ENCODE data around the gene CAMK4.

CAMK4 gene

DNA sequence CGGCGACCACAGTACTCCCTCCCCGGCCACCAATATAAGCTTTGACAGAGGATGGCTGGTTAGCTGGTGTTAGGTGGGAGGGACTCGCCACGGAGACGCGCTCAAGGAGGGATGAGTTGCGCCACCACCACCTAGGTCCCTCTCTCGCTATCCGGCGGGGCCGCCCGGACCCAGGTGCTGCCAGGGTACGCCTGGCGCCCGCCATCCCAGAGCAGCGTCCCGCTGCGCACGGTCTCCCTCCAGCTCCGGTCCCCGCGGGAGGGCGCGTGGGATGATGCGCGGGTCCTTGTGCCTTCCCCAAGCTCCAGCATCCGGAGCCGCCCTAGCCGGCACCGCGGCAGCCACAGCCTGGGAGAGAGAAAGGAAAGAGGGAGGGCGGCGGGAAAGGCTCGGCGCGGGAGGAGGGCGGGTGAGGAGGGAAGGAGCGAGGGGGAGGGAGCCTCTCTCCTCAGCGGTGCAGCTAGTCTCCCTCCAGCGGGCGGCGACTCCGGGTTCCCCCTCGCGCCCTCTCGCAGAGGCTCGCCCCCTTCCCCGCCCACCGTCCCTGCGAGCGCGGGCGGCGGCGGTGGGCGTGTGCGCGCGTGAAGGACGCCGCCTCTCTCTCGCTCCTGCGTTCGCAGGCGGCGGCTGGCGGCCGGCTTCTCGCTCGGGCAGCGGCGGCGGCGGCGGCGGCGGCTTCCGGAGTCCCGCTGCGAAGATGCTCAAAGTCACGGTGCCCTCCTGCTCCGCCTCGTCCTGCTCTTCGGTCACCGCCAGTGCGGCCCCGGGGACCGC is at the start of gene CAMK4:
Gene CAMK4 (plus strand): TSS at position 598 of the 774 bp plus-strand sequence. CDS start 100 bp downstream, at position 698.
- DNase-seq: peak; percentile 83

DNA sequence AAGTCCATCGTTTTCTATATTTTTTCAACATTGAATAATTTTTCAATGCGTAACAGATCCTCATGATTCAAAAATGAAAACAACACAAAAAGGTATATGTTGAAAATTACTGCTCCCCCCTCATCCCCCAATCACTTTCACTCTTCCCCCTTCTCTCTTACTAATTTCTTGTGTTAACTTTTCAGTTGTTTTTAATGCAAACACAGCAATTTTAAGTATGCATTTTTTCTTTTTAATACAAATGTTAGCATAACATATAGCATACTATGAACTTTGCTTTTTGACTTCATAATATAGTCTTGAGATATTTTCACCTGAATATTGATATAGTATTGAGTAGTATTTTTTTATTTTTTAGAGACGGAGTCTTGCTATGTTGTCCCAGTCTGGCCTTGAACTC is 41.1 kb upstream of the CAMK4 start:
- DNase-seq: no peak

DNA sequence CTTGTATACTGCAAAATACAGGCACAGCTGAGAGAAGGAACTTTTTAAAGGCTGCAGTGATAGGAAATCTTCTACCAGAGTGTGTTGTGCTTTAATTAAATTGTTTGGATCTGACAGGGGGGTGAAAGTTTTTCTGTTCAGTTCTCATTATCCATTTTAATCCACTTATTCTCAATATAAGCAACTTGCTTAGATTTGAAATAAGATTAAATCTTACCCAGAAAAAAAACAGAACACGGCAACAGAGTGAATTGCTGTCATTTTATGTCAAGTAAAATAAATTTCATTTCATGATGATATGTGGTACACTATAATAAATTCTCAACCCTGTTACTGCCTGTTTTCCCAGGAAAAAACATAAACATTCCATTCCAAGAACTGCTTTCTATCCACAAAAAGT is 37.1 kb upstream of the CAMK4 start:
- DNase-seq: no peak

DNA sequence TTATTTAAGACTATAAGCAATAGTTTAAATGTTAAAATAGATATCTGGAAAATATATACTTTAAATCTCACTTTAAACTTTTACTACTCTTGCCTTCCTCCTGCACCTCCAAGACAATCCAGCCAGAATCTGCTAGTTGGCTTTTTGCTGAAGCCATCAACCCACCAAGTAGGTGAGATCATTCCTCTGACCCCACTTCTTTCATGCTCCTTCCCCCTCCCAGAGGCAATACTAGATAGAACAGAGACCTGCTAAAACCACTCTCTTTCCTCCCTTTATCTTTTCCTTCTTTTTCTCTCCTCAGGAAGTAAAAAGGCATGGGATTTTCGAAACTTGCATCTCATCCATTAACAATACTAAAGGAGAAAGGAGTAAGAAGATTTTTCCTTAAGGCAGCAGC is 30.1 kb upstream of the CAMK4 start:
- no peak for DNase-seq

DNA sequence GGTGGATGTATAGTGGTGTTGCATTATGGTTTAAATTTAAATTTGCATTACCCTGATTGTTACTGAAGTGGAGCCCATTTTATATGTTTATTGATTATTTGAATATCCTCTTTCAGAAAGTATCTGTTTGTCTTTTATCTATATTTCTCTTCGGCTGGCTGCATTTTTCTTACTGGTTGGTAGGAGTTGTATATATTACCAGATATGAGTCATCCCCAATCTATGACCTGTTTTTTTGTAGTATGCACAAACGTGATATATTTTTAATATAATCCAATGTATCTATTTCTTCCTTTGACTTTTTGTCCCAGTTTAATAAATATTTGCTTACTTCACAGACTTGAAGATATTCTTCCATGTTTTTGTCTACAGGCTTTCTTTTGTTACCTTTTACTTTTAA is 29.3 kb upstream of the CAMK4 start:
- no peak for DNase-seq

DNA sequence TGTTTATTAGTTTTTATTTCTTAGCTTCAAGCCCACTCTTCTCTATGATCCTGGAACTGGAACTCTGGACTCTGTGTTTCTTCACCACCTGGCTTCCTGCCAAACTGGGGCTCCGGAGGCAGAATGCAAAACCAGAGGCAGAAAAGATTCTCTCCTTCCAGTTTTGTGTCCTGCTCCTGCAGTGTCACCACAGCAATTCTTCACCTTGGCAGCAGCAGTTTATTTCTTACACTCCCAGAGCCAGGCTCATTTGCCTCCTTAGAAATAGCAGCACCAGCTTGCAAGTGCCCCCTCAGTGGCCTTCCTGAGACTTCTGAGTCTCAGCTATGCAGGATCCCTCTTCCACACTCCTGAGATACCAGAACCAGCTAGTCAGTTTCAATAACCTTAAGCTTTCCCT is 26.7 kb upstream of the CAMK4 start:
- no peak for DNase-seq

DNA sequence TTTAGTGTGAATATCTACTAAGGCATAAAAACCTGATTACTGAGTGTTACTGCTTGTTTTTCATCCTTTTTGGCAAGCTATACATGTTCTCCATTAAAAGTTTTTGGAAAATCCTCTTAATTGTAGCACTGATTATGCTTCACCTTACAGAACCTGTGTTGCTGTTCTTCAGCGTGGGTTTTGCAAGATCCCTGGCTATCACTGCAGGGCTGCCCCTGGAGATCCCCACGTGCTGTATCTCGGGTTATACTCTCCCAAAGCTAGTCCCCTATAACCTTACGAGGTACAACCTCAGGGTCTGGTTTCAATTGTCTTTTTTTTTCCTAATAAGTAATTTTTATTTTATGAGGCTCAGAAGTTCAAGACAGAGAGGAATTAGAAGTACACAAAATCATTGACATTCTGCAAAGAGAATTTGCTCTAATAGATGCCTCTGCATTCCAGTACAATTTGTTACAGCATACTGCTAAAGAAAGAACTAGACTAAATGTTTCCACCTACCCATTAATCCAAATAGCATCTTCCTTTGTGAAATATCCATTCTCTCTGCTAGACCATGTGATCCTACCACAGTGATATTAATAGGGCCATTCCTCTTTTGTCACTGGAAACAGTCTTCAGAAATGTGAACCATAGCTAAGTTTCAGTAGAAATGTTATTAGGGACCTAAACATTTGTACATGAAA is 25.8 kb upstream of the CAMK4 start:
- no peak for DNase-seq

DNA sequence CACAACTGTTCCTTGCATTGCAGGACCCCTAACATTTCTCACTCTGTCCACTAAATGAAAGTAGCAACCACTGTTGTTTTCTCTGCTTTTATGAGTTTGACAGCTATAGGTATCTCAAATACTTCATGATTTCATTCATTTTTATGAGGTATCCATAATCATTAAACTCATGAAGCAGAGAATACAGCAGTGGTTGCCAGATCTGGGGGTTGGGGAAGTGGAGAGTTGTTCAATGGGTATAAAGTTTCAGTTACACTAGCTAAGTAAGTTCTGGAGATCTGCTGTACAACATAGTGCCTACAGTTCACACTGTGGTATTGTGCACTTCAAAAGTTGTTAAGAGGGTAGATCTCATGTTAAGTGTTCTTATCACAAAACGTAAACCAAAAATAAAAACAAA is 23.4 kb upstream of the CAMK4 start:
- no peak for DNase-seq

DNA sequence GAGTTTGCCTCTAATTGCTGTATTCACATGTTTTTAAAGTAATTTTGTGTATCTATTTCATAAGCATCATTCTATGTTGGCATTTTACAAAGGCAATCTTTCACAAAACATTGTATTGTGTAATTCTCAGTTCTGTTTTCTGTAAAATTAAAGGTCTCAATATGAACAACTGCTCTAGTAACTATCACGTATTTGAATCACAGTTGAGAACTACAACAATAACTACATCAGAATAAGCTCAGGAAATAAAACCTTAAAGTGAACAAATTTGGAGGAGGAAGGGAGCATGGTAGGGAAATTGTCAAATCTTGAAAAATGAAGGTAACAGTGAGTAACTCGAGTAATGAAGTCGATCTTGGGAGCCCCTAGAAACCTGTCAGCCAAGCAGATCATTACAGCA is 22.5 kb upstream of the CAMK4 start:
- no peak for DNase-seq

DNA sequence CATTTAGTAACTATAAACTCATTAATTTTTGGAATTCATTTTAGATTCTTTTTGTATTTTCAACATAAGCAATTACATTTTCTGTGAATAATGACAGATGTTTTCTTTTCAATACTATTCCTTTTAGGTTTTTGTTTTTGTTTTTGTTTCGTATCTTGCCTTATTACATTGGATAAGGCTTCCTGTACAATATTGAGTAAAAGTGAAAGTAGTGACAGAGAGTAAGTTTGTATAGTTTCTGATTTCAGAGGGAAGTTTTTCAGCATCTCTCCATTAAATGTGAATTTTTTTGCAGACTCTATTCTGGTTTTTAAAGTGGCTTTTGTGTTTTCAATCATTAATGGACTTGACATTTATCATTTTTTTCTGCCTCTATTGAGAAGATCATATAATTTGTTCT is 12.8 kb upstream of the CAMK4 start:
- no peak for DNase-seq

DNA sequence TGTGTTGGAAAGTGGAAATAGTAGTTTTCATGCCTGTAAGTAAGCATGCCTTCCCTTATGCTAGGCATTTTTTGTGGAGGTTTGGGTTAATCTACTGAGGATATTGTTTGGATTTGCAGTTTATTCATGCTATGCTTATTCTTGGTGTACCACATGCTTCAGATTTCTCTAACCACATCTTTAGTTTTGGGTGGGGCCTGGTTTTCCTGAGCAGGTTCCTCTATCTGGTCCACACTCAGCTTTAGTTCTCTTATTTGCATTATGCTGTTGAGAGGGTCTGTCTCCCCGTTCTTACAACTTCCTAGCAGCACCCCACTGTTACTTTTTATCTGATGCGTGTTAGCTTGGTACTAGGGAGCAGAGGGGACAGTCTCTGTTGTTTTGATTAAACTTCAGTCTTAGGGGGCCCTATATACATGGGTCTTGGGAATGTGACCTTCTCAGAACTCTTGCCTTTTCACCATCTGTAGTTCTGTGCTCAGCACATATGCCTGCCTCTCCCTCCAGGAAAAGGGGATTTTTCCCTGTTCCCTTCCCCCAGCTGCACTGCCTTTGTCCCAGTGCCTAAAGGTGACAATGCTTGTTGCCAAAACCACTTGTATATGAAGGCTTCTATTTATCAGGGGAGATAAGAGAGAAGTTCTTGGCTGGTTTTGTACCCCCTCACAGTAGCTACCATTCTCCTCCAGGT is 10.0 kb upstream of the CAMK4 start:
- DNase-seq: no peak

DNA sequence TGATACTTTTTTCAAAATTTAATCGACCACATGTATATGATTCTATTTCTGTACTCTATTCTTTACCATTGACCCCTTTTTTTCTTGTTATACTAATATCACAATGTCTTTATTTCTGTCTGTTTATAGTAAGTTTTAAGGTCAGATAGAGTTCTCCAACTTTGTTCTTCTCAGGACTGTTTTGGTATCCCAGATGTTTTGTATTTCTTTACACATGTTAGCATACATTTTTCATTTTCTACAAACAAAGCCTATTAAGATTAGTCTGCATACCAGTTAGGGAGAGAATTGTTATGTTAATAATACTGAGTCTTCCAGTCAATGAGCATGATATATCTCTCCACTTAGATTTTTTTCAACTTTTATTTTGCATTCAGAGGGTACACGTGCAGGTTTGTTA is 8.2 kb upstream of the CAMK4 start:
- DNase-seq: no peak

DNA sequence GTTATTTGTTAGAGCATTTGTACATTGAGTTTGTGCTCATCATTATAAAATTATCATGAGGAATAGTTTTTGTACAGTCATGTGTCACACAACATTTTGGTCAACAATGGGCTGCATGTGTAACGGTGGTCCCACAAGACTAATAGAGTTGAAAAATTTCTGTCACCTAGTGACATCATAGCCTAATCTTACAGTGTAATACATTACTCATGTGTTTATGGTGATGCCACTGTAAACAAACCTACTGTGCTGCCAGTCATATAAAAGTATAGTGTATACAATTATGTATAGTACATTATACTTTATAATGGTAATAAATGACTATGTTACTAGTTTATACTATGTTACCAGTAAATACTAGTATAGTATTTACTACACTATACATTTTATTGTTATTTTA is 3.0 kb upstream of the CAMK4 start:
- DNase-seq: no peak

DNA sequence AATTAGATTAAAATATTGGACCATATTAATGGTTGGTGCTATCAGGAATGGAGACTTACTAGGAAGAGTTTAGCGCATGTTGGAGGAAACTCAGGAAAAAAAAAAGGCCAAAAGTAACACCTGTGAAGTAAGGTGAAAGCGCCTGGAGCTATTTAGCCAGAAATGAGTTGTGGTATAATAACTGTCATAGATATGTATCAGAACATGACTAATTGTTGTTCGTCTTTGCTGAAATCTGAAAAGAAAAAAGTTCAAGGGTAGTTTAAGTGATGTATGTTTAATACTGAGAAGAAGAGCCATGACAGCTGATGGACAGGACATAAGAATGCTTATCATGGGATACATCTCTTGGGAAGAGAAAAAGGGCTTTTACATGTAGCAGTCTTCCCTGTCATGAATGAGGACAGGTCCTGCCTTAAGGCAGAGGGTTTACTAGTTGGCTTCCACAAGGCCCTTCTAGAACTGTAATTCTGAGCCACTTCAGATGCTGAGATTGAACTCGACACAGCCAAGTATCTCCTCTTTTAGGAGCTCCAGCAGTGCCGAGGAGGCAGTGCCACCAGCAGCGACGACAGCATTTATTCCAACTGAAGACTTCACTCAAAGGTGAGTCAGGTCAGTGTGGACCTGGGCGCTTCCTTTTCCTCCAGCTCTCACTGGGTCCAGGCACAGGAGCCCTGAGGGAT is 940 bp upstream of the CAMK4 start:
- DNase-seq: no peak

DNA sequence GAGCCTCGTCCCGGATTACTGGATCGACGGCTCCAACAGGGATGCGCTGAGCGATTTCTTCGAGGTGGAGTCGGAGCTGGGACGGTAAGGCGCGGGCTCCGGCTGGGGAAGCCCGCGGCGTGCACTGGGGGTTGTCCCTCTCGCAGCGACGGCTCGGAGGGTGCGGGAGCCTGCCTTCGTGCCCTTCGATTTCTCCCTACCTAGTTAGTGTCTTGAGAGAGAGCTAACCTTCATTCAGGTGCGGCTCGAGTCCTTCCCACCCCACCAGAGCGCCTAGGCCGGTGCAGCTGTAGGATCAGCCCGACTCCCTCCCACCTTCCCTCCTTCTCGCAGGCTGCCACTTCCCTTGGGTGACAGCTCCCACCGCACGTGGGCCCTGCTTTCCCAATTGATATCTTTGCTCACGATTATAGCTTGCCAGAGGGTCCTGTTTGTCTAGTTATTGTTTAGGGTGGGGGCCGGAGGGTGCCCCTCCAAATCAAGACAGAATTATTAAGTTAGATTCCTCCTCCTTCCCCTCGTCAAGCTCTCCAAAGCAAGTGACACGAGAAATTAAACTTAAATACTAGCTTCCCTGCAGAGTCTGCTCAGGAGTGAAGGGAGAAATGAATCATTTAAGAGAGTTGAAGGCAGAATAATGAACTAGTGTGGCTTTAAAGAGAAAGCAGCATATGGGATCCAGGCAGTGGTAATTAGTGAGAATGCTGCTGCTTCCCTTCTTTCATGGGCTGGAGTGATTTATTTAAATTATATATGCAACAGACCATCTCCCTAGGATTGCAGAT is 569 bp downstream of the CAMK4 start:
- DNase-seq: no peak

DNA sequence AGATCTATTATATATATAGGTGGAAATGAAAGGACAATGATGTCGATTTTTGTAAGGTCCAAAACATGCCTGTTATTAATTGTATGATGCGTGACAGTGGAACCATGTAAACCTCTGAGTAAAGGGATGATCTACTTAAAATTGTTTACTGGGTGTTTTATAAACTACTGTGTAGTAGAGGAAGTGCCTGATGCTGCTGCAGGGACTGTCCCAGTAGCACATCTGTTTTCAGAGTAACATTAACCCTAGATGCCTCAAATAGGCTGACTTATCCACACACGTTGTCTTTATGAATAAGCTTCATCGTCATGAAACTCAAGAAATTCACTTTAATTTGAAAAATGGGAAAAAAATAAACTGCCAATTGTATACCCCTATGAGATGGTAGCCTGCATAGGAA is 1.7 kb downstream of the CAMK4 start:
- no peak for DNase-seq

DNA sequence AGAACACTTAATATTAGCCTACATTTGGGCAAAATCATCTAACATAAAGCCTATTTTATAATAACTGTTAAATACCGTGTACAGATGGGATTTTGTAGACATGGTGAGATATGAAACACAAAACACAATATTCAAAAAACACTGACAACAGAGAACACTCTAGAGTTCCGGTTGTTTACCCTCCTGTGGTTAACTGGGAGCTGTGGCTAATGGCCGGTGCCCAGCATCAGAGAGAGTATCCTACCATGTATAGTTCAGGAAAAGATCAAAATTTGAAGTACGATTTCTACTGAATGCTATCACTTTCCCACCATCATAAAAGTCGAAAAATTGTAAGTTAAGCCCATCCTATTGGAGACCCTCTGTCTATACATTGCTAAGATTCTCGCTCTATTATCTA is 2.4 kb downstream of the CAMK4 start:
- no peak for DNase-seq

DNA sequence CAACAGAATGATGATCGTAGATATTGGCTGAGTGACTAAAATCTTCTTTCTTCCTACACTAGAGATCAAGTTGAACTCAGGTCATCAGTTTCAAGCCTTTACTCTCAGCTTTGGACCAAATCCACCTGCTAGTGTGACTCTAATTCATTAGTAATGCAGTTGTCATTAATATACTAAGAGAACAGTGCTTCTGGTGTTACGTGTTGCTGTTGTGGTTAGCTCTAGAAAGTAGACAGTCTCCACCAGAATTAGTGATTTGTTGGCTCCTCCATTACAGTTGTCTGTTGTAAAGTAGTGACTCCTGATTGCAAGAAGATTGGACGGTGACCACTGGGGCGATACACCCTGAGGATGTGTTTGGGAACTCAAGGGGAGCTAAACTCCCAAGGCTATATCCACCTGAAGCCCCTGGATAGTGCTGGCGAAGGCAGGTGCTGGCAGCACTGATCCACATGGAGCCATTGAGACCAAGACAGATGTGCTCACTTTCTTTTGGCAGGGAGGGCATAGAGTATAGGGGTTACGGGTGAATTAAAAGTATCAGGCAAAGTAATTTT is 3.1 kb downstream of the CAMK4 start:
- no peak for DNase-seq

DNA sequence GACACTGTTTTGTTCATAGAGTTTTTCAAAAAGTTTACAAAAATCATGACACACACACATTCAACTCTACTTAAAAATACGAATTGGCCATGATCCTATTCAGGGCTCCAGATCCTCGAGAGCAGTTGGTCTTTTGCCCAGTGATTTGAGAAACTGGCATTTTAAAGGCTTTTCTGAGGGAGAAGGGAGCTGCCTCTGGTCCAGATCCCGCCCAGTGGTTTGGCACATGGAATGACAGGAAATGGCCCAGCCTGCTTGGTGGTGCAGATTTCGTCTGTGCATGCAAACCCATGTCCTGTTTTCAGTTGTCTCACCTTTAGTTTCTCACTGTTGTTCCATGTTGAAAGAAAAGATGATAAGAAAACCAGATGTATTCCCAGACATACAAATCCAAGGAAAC is 3.6 kb downstream of the CAMK4 start:
- no peak for DNase-seq

DNA sequence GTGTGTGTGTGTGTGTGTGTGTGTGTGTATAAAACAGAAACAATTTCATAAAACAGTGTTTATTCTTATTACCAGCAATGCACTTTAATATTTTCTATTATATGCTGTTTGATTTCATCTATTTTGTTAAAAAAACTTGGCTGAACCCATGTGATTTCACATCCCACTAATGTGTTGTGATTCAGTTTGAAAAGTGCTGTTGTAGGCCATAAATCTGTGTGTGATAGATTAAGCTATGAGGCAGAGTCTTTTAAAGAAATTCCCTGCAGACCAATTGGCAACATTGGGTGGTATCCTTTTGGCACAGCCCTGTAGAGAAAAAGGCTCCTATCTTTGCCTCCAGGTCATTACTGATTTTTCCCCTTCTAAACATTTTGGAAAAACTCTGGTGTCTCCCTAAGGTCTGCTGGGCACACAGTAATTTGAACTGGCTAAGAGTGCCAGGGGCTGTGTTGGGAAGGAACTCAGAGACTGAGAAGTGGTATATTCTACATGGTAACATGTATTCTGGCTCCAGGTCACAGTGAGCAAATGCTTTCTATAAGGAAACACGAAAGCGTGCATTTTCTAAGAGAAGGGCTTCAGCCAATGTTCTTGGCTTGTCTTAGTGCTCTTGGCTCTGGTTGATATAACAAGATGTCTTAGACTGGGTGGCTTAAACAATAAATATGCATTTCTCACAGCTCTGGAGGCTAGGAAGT is 4.5 kb downstream of the CAMK4 start:
- DNase-seq: no peak

DNA sequence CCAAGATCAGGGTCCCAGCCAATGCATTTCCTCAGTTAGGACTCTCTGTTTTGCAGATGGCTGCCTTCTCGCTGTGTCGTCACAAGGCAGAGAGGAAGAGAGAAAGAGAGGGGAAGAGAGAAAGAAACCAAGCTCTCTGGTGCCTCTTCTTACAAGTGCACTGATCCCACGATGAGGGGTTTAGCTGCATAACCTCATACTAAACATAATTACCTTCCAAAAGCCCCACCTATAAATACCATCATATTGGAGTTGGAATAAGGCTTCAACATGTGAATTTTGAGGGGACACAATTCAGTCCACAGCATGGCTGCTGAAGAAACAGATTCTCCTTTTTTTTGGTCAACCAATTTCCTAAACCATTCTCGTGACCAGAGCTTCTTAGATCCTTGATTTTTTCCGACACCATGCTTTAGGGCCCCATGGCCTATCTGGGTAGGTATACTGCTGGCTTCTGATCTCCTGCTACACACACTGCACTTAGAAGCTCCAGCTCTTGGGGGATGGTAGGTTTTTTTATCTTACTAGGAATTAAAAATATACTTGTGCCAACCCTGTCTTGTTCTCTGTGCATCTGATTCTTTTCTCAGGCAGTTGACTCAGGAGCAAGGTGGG is 5.1 kb downstream of the CAMK4 start:
- DNase-seq: no peak
